Measurements from ENCODE around the gene PIGM. TPM values are rescaled to one million over a fixed set of nuclear protein-coding genes. Genes with fewer than 3 reads are reported as not detected.

PIGM gene
- total RNA-seq, 1 donor from 2014 or later, result 7.0 TPM

DNA sequence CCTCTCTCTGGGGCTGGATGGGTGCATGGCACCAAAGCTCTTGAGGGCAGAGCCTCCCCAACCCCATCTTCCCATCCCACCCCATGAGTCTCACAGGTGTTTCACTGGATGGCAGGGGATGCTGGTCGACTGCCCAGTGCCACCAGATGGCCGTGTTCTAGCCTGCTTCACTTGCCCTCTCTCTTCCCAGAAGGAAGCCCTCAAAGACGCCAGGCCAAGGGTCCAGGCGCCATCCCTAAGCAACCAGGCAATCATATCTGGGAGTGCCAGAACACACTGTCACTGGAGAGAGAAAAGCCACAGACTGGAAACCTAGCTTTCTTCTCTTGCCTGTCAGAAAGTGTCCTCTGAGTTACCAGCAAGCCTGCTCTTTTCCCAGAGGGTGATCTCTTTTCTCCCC lies 26.7 kb downstream of the PIGM start:
- H3K27me3 ChIP-seq (ENCODE audit: insufficient read depth, low read length), result peaks cover under 1% of the 10 kb centered on the region
- H3K27ac ChIP-seq (ENCODE audit: low read depth, low read length), result no peak overlapping the region
- DNase-seq (ENCODE audit: low read depth) (no peak), FAIRE-seq (no peak)
- H3K27me3 Mint-ChIP-seq (ENCODE audit: low read depth, unreplicated experiment), result peaks cover 13% of the 10 kb centered on the region
- no peaks in the 10 kb centered on the region for H3K9me3 Mint-ChIP-seq (ENCODE audit: unreplicated experiment)
- H3K27ac Mint-ChIP-seq (ENCODE audit: unreplicated experiment), result no peak overlapping the region
- no peaks in the 10 kb centered on the region for H4K20me1 ChIP-seq (ENCODE audit: insufficient read depth, low read length)
- no peak overlapping the region for H3K4me3 ChIP-seq (ENCODE audit: insufficient read depth, low read depth, low read length)
- no peaks in the 10 kb centered on the region for H3K36me3 ChIP-seq (ENCODE audit: insufficient read depth, low read length)
- H3K36me3 Mint-ChIP-seq (ENCODE audit: low read depth, unreplicated experiment), result no peaks in the 10 kb centered on the region
- no peak overlapping the region for H2AFZ ChIP-seq (ENCODE audit: low read depth, low read length)
- no peak overlapping the region for H3K4me3 Mint-ChIP-seq (ENCODE audit: unreplicated experiment)
- H3K4me1 Mint-ChIP-seq (ENCODE audit: low read depth, unreplicated experiment), result no peaks in the 10 kb centered on the region
- H3K79me2 ChIP-seq (ENCODE audit: insufficient read depth, low read length), result no peaks in the 10 kb centered on the region
- H3K9me3 ChIP-seq (ENCODE audit: insufficient read depth, low read depth, low read length), result no peaks in the 10 kb centered on the region
- H3K9ac ChIP-seq (ENCODE audit: low read length), result no peak overlapping the region
- TF ChIP-seq, protein P1, sequence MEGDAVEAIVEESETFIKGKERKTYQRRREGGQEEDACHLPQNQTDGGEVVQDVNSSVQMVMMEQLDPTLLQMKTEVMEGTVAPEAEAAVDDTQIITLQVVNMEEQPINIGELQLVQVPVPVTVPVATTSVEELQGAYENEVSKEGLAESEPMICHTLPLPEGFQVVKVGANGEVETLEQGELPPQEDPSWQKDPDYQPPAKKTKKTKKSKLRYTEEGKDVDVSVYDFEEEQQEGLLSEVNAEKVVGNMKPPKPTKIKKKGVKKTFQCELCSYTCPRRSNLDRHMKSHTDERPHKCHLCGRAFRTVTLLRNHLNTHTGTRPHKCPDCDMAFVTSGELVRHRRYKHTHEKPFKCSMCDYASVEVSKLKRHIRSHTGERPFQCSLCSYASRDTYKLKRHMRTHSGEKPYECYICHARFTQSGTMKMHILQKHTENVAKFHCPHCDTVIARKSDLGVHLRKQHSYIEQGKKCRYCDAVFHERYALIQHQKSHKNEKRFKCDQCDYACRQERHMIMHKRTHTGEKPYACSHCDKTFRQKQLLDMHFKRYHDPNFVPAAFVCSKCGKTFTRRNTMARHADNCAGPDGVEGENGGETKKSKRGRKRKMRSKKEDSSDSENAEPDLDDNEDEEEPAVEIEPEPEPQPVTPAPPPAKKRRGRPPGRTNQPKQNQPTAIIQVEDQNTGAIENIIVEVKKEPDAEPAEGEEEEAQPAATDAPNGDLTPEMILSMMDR (IDR thresholded peaks at IDR 0.05; ENCODE audit: insufficient read depth, low read depth, low read length), result no peak
- TF ChIP-seq EZH2 (IDR thresholded peaks at IDR 0.05; ENCODE audit: insufficient read depth, low read length), result no peak
- no peak overlapping the region for H3K4me2 ChIP-seq (ENCODE audit: low read length)
- no peaks in the 10 kb centered on the region for H3K4me1 ChIP-seq (ENCODE audit: insufficient read depth, low read length)

DNA sequence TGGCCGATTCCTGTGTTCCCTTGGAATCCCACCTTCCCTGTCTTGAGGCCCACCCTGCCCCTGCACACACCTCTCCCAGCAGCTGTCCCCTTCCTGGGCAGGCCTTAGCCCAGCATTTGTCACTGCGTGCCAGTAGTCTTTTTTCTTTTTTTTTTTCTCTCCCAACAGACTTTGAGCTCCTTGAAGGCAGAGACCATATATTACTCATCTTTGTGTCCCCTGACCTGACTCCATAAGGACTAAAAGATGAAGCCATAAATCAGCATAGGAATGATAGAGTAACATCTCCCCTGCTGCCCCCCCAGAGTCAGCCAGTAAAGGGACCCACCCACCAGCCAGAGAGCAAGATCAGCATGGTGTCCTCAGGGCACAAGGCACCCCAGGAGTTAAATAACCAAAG lies 27.4 kb downstream of the PIGM start:
- no peak overlapping the region for H3K27ac ChIP-seq (ENCODE audit: low read depth, low read length)
- H3K27me3 Mint-ChIP-seq (ENCODE audit: low read depth, unreplicated experiment), result peaks cover 13% of the 10 kb centered on the region
- H3K4me2 ChIP-seq (ENCODE audit: low read length), result no peak overlapping the region
- H4K20me1 ChIP-seq (ENCODE audit: insufficient read depth, low read length), result no peaks in the 10 kb centered on the region
- H3K4me3 ChIP-seq (ENCODE audit: insufficient read depth, low read depth, low read length), result no peak overlapping the region
- FAIRE-seq (no peak), DNase-seq (ENCODE audit: low read depth) (no peak)
- H3K9ac ChIP-seq (ENCODE audit: low read length), result no peak overlapping the region
- H3K4me1 ChIP-seq (ENCODE audit: insufficient read depth, low read length), result no peaks in the 10 kb centered on the region
- no peaks in the 10 kb centered on the region for H3K36me3 Mint-ChIP-seq (ENCODE audit: low read depth, unreplicated experiment)
- H3K4me3 Mint-ChIP-seq (ENCODE audit: unreplicated experiment), result no peak overlapping the region
- H3K79me2 ChIP-seq (ENCODE audit: insufficient read depth, low read length), result no peaks in the 10 kb centered on the region
- H3K4me1 Mint-ChIP-seq (ENCODE audit: low read depth, unreplicated experiment), result no peaks in the 10 kb centered on the region
- no peak overlapping the region for H3K27ac Mint-ChIP-seq (ENCODE audit: unreplicated experiment)
- no peaks in the 10 kb centered on the region for H3K27me3 ChIP-seq (ENCODE audit: insufficient read depth, low read length)
- H3K9me3 Mint-ChIP-seq (ENCODE audit: unreplicated experiment), result no peaks in the 10 kb centered on the region
- H3K9me3 ChIP-seq (ENCODE audit: insufficient read depth, low read depth, low read length), result no peaks in the 10 kb centered on the region
- no peak overlapping the region for H2AFZ ChIP-seq (ENCODE audit: low read depth, low read length)
- H3K36me3 ChIP-seq (ENCODE audit: insufficient read depth, low read length), result no peaks in the 10 kb centered on the region
- no peak for TF ChIP-seq EZH2 (IDR thresholded peaks at IDR 0.05; ENCODE audit: insufficient read depth, low read length)
- TF ChIP-seq, protein P1 (IDR thresholded peaks at IDR 0.05; ENCODE audit: insufficient read depth, low read depth, low read length), result no peak

DNA sequence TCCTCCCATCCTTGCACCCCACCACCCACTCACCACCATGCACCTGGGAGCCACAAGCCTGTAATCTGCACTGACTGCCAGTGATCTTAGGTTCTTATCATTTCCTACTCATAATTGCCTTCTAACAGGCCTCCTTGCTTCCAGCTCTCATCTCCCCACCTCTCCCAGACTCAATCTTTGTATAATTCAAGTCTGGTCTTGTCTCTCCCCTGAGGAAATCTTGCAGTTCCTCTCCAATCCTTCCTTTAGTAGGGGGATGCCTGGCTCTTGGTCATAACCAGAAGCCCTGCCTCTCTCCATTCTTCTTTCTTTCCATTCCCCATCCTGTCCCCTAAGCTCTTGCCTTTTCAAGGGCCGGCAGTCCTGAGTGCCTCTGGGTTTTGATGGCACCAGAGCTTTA lies 27.8 kb downstream of the PIGM start:
- no peaks in the 10 kb centered on the region for H3K36me3 Mint-ChIP-seq (ENCODE audit: low read depth, unreplicated experiment)
- Histone ChIP-seq H4K20me1 (ENCODE audit: insufficient read depth, low read length) (no peaks in the 10 kb centered on the region), H3K4me3 (ENCODE audit: insufficient read depth, low read depth, low read length) (no peak overlapping the region), H3K27ac (ENCODE audit: low read depth, low read length) (no peak overlapping the region), H3K9ac (ENCODE audit: low read length) (no peak overlapping the region), H3K27me3 (ENCODE audit: insufficient read depth, low read length) (no peaks in the 10 kb centered on the region), H3K79me2 (ENCODE audit: insufficient read depth, low read length) (no peaks in the 10 kb centered on the region), H3K9me3 (ENCODE audit: insufficient read depth, low read depth, low read length) (no peaks in the 10 kb centered on the region), H3K36me3 (ENCODE audit: insufficient read depth, low read length) (no peaks in the 10 kb centered on the region), H2AFZ (ENCODE audit: low read depth, low read length) (no peak overlapping the region), H3K4me1 (ENCODE audit: insufficient read depth, low read length) (no peaks in the 10 kb centered on the region), H3K4me2 (ENCODE audit: low read length) (no peak overlapping the region)
- peaks cover 13% of the 10 kb centered on the region for H3K27me3 Mint-ChIP-seq (ENCODE audit: low read depth, unreplicated experiment)
- no peaks in the 10 kb centered on the region for H3K9me3 Mint-ChIP-seq (ENCODE audit: unreplicated experiment)
- TF ChIP-seq, protein P1 (IDR thresholded peaks at IDR 0.05; ENCODE audit: insufficient read depth, low read depth, low read length), result no peak
- no peak for TF ChIP-seq EZH2 (IDR thresholded peaks at IDR 0.05; ENCODE audit: insufficient read depth, low read length)
- H3K27ac Mint-ChIP-seq (ENCODE audit: unreplicated experiment), result no peak overlapping the region
- no peak for DNase-seq (ENCODE audit: low read depth)
- no peak overlapping the region for H3K4me3 Mint-ChIP-seq (ENCODE audit: unreplicated experiment)
- no peak for FAIRE-seq
- H3K4me1 Mint-ChIP-seq (ENCODE audit: low read depth, unreplicated experiment), result peaks cover 3% of the 10 kb centered on the region

Measured in astrocyte (in vitro differentiated cells and primary cell).